Activated CD8-positive, alpha-beta memory T cell treated with anti-CD3 and anti-CD28 coated beads for 48 hours (primary cell): ENCODE results near the gene MAP3K5.
"Not testable (repeated sequence)": the region's sequence is repeated elsewhere in the genome, so short reads cannot be mapped to it uniquely, and the experiment has no call there.

Source experiments
- DNase-seq, 3 experiments: peaks; one replicate each; pipeline ENCODE4 v3.0.0-alpha.2; 2020; ENCODE audit warnings: low read depth in 2 of 3, low spot score in 2 of 3

Gene MAP3K5

GRCh38 chr6:136693090-136693489 is 99.2 kb downstream of the MAP3K5 start:
- no peak for DNase-seq

GRCh38 chr6:136687894-136688293 is 104.4 kb downstream of the MAP3K5 start:
- not testable (repeated sequence) for DNase-seq

GRCh38 chr6:136685540-136686108 is 106.7 kb downstream of the MAP3K5 start:
- DNase-seq = no peak

GRCh38 chr6:136684466-136684865 is 107.8 kb downstream of the MAP3K5 start:
- no peak for DNase-seq

- DNase-seq = no peak
Measured at GRCh38 chr6:136683209-136683941, 108.9 kb downstream of the MAP3K5 start.

GRCh38 chr6:136682292-136682691 is 110.0 kb downstream of the MAP3K5 start:
- no peak for DNase-seq

GRCh38 chr6:136677822-136678221 is 114.5 kb downstream of the MAP3K5 start:
- DNase-seq = no peak

- DNase-seq = no peak
Measured at GRCh38 chr6:136677344-136677743, 114.9 kb downstream of the MAP3K5 start.

- no peak for DNase-seq
Measured at GRCh38 chr6:136676075-136676474, 116.2 kb downstream of the MAP3K5 start.

GRCh38 chr6:136673571-136673970 is 118.7 kb downstream of the MAP3K5 start:
- DNase-seq = no peak

- DNase-seq = no peak
Measured at GRCh38 chr6:136672144-136672543, 120.1 kb downstream of the MAP3K5 start.

- no peak for DNase-seq
Measured at GRCh38 chr6:136669299-136669699, 123.0 kb downstream of the MAP3K5 start.

- no peak for DNase-seq
Measured at GRCh38 chr6:136668571-136668970, 123.7 kb downstream of the MAP3K5 start.

GRCh38 chr6:136666041-136666440 is 126.2 kb downstream of the MAP3K5 start:
- DNase-seq = no peak

GRCh38 chr6:136662347-136663237 is 129.7 kb downstream of the MAP3K5 start:
- no peak for DNase-seq

- no peak for DNase-seq
Measured at GRCh38 chr6:136660727-136661126, 131.6 kb downstream of the MAP3K5 start.

- DNase-seq = no peak
Measured at GRCh38 chr6:136659991-136660499, 132.2 kb downstream of the MAP3K5 start.

GRCh38 chr6:136658711-136659110 is 133.6 kb downstream of the MAP3K5 start:
- no peak for DNase-seq

- no peak for DNase-seq
Measured at GRCh38 chr6:136657666-136658065, 134.6 kb downstream of the MAP3K5 start.

GRCh38 chr6:136656121-136656520 is 136.2 kb downstream of the MAP3K5 start:
- DNase-seq = no peak

- DNase-seq = no peak
Measured at GRCh38 chr6:136655239-136656014, 136.8 kb downstream of the MAP3K5 start.
